Measurements from ENCODE around the gene ZNF296. TPM values are rescaled to one million over a fixed set of nuclear protein-coding genes. Genes with fewer than 3 reads are reported as not detected.

The ZNF296 gene
- total and polyA plus RNA-seq, 2 of the 8 experiments (the other 6 are each of a cell fraction or from before 2014, with no cell fraction given) = 2.7 to 7.5 TPM

GRCh38 chr19:45097776-45098520, 21.7 kb upstream of the ZNF296 start:
- no peak overlapping the region for H3K14ac ChIP-seq (ENCODE audit: insufficient read length)
- H4K91ac ChIP-seq (replicated peaks; ENCODE audit: insufficient read length, low read length) = no peak overlapping the region
- peaks cover 38 to 98% of the 10 kb centered on the region in 2 experiments for H3K79me2 ChIP-seq (ENCODE audit: control insufficient read depth in 1 of 2, insufficient read depth in 2 of 2, low read length in 2 of 2)
- H3K18ac ChIP-seq (ENCODE audit: extremely low read depth, low read length) = no peak overlapping the region
- H3K79me1 ChIP-seq (ENCODE audit: low read depth, low read length) = peaks cover 65% of the 10 kb centered on the region
- no peak overlapping the region for H3K4ac ChIP-seq (replicated peaks; ENCODE audit: insufficient read length, low read depth, low read length)
- H2AK5ac ChIP-seq (ENCODE audit: low read depth, low read length) = no peak overlapping the region
- peaks cover 62 to 78% of the 10 kb centered on the region in 2 experiments for H4K20me1 ChIP-seq (replicated peaks in 1 of 2; ENCODE audit: control insufficient read depth in 1 of 2, insufficient read depth in 2 of 2, low read length in 2 of 2)
- no peak overlapping the region for H4K8ac ChIP-seq (ENCODE audit: extremely low read depth, insufficient read depth, low read length)
- no peak overlapping the region for H2BK120ac ChIP-seq (replicated peaks; ENCODE audit: low read depth, low read length)
- POLR2A ChIA-PET (ENCODE audit: partially characterized antibody) = interaction anchor here (0.7 to 8.4 kb wide), 13 partner anchors 7 to 49 kb away, joined by 3 to 70 read pairs (median 4); partner anchors contain the start of genes GEMIN7, PPP1R37 and ZNF296
- H2BK12ac ChIP-seq (ENCODE audit: low read depth, low read length) = no peak overlapping the region
- H4K5ac ChIP-seq (ENCODE audit: insufficient read length, low read depth, low read length) = no peak overlapping the region
- H2AFZ ChIP-seq (ENCODE audit: low read length) = no peak overlapping the region
- peak; percentile 59; the same call in 1 of the 2 replicates for TF ChIP-seq JUND (IDR thresholded peaks at IDR 0.05; ENCODE audit: low read length)
- no peak for TF ChIP-seq ZNF274 (IDR thresholded peaks at IDR 0.05; ENCODE audit: borderline replicate concordance, extremely low read depth, low read length)
- H3K9me3 ChIP-seq (ENCODE audit: insufficient read depth in 2 of 2, low read depth in 1 of 2, low read length in 1 of 2) = no peaks in the 10 kb centered on the region
- CTCF ChIA-PET (ENCODE audit: partially characterized antibody) = interaction anchor here (0.9 to 8.3 kb wide), 10 partner anchors 8 to 329 kb away, joined by 3 to 57 read pairs (median 3); no protein-coding TSS in a partner anchor
- H3K27me3 ChIP-seq (replicated peaks in 1 of 4; ENCODE audit: control insufficient read depth in 3 of 4, extremely low read depth in 1 of 4, insufficient read depth in 3 of 4, low read length in 3 of 4) = no peaks in the 10 kb centered on the region
- peak overlapping the region in 1 of 2 experiments; percentile 7; a peak in 1 of 4 replicates for H3K4me2 ChIP-seq (ENCODE audit: insufficient read depth in 1 of 2, low read depth in 2 of 2, low read length in 2 of 2)
- no peak for FAIRE-seq
- no peak overlapping the region; the same call in 1 of the 2 replicates for H2BK5ac ChIP-seq (ENCODE audit: low read depth, low read length)
- 89% methylated on average over 16 of the region's 16 CpGs; no CpG with 5 or more reads in 1 of the 2 experiments for WGBS, 2 experiments (ENCODE audit: extremely low coverage in 1 of 2, insufficient coverage in 1 of 2, insufficient read length in 1 of 2, insufficient replicate concordance in 2 of 2, low coverage in 1 of 2, low lambda C conversion rate in 2 of 2, missing lambda C conversion rate in 1 of 2)
- H2BK20ac ChIP-seq (ENCODE audit: low read length) = no peak overlapping the region
- H3K27ac ChIP-seq (ENCODE audit: low read depth, low read length) = no peak overlapping the region
- no peak overlapping the region for H3K4me3 ChIP-seq (ENCODE audit: extremely low read depth in 1 of 4, insufficient read depth in 2 of 4, low read depth in 3 of 4, low read length in 4 of 4)
- H3K36me3 ChIP-seq (ENCODE audit: control insufficient read depth in 2 of 4, insufficient read depth in 4 of 4, low read length in 3 of 4) = no peaks in the 10 kb centered on the region; a peak in 2 of 8 replicates
- H3K56ac ChIP-seq (replicated peaks; ENCODE audit: insufficient read length, low read depth, low read length) = no peak overlapping the region
- no peak overlapping the region for H2BK15ac ChIP-seq (ENCODE audit: low read length)
- peaks cover 0 to 27% (median 17%) of the 10 kb centered on the region in 4 experiments; a peak in 6 of 7 replicates for H3K4me1 ChIP-seq (replicated peaks in 1 of 4; ENCODE audit: control insufficient read depth in 3 of 4, insufficient read depth in 4 of 4, low read length in 3 of 4)
- no peak for DNase-seq (ENCODE audit: low read depth in 1 of 2, low spot score in 2 of 2)
- no peak overlapping the region for H3K23ac ChIP-seq (ENCODE audit: insufficient read length)
- H3K23me2 ChIP-seq (ENCODE audit: low read depth, low read length) = peaks cover 7% of the 10 kb centered on the region
- H3K9ac ChIP-seq (replicated peaks in 1 of 4; ENCODE audit: extremely low read depth in 1 of 4, low read depth in 3 of 4, low read length in 3 of 4) = no peak overlapping the region

Data from H1 (cell line).